BJ (cell line): Measurements from ENCODE around the gene NUDT7. TPM values are rescaled to one million over a fixed set of nuclear protein-coding genes. Genes with fewer than 3 reads are reported as not detected.

Experiments used
- CTCF ChIA-PET: fragments of 350-600 bp; formaldehyde crosslinking; extraction: SDS; loops from one replicate; lab custom pipeline; 2021; ENCODE audit warnings: antibody characterized with exemption, inconsistent platforms; lab: Yijun Ruan, JAX
- POLR2A ChIA-PET: fragments of 300-600 bp; sonication (Branson Sonifier 250); formaldehyde crosslinking; extraction: SDS; loops from one replicate; lab custom pipeline; 2021; ENCODE audit warnings: antibody characterized with exemption; lab: Charles Lee
- DNase-seq: peaks from one replicate; pipeline ENCODE4 v3.0.0-alpha.2; 2011; ENCODE audit warnings: low read depth
- H3K27me3 ChIP-seq: 2 replicates; pipeline ENCODE4 v1.6.0; 2011; ENCODE audit warnings: low read length; ENCODE audit not compliant: control insufficient read depth, insufficient read depth
- H3K36me3 ChIP-seq: 2 replicates; pipeline ENCODE4 v1.5.1; 2011; ENCODE audit warnings: low read length; ENCODE audit not compliant: control insufficient read depth, insufficient read depth
- H3K4me3 ChIP-seq: 2 replicates; pipeline ENCODE4 v1.5.1; 2011; ENCODE audit warnings: low read depth, mild to moderate bottlenecking, control low read depth, low read length
- polyA plus RNA-seq: library from polyadenylated mRNA; depleted of rRNA; stranded (reverse); fragments of >200 nt; gene quantifications from 2 replicates; pipeline ENCODE4 v1.2.3, GENCODE V29; 2011; rRNA removed
- TF ChIP-seq, protein P1 (sequence below): IDR thresholded peaks from 2 replicates; pipeline ENCODE4 v1.5.1; 2011; ENCODE audit warnings: low read depth, mild to moderate bottlenecking, control low read depth, inconsistent platforms, low read length, moderate library complexity; ENCODE audit not compliant: insufficient read depth

NUDT7 gene
- polyA plus RNA-seq, 1 experiment, result 3.9 TPM

DNA sequence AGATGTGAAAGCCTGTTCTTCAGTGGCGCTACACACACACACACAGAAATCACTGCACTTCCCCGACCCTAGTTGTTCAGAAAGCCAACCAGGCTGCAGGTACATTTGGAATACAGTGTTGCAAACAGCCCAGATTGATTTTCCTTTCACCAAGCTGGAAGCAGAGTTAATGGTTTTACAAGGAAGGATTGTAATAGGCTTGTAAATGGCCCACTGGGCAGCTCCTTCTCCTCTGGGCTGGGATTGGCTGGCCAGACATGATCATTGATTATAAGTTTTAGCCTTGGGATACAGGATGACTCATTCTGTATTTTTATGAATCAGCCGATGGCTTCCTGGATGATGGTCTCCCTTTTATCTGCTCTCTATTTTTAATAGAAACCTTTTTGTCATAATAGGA lies 68.6 kb downstream of the NUDT7 start:
- CTCF ChIA-PET, result no interaction called here
- DNase-seq, result no peak

More for the DNA sequence above, 68.6 kb downstream of the NUDT7 start:
- H3K27me3 ChIP-seq, result peaks cover 5% of the 10 kb centered on the region; the same call in 1 of the 2 replicates
- no peaks in the 10 kb centered on the region for H3K36me3 ChIP-seq
- TF ChIP-seq, protein P1, sequence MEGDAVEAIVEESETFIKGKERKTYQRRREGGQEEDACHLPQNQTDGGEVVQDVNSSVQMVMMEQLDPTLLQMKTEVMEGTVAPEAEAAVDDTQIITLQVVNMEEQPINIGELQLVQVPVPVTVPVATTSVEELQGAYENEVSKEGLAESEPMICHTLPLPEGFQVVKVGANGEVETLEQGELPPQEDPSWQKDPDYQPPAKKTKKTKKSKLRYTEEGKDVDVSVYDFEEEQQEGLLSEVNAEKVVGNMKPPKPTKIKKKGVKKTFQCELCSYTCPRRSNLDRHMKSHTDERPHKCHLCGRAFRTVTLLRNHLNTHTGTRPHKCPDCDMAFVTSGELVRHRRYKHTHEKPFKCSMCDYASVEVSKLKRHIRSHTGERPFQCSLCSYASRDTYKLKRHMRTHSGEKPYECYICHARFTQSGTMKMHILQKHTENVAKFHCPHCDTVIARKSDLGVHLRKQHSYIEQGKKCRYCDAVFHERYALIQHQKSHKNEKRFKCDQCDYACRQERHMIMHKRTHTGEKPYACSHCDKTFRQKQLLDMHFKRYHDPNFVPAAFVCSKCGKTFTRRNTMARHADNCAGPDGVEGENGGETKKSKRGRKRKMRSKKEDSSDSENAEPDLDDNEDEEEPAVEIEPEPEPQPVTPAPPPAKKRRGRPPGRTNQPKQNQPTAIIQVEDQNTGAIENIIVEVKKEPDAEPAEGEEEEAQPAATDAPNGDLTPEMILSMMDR, result no peak
- POLR2A ChIA-PET, result no interaction called here
- H3K4me3 ChIP-seq, result no peak overlapping the region

Other genes with a start within 250 kb of the NUDT7 start
- gene VAT1L, start 66.0 kb downstream of the NUDT7 start, polyA plus RNA-seq, result 4.7 and 6.5 TPM in 2 replicates